ENCODE measurements around the gene SLC6A20.

Gene SLC6A20

GRCh38 chr3:45776611-45777010, 19.7 kb downstream of the SLC6A20 start:
- H3K9me3 ChIP-seq (ENCODE audit: control insufficient read depth, low read length): no peaks in the 10 kb centered on the region

DNA sequence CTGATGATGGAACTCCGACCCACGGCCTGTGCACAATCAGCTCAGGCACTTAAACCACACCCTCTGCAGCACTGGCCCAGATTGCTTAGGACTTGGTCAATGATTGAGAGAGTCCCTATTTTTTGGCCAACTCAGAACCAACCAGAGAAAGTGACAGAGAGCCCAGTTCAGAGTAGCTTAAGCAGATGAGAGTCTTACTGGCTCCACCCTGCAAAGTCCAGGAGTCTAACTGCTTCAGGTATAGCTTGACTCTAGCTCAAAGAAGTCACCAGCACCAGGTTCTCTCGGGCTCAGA, 20.1 kb downstream of the SLC6A20 start:
- H3K4me3 ChIP-seq (ENCODE audit: insufficient read depth in 1 of 2, low read depth in 1 of 2, low read length in 2 of 2): no peak overlapping the region
- no peak overlapping the region for H3K27ac ChIP-seq (ENCODE audit: low read length, poor library complexity, severe bottlenecking)
- no peak overlapping the region for H4K91ac ChIP-seq (ENCODE audit: low read length)
- WGBS: 69% methylated on average over 3 of the region's 3 CpGs
- no peaks in the 10 kb centered on the region for H3K36me3 ChIP-seq (ENCODE audit: control insufficient read depth in 1 of 2, insufficient read depth in 2 of 2, low read depth in 1 of 2, low read length in 2 of 2)
- peaks cover 67 to 79% of the 10 kb centered on the region in 2 experiments for H3K27me3 ChIP-seq (ENCODE audit: control insufficient read depth in 1 of 2, insufficient read depth in 1 of 2, low read length in 2 of 2)
- H3K14ac ChIP-seq (ENCODE audit: low read length in 2 of 2): no peak overlapping the region
- H3K4me1 ChIP-seq (ENCODE audit: control insufficient read depth, insufficient read depth, low read depth, low read length): peaks cover under 1% of the 10 kb centered on the region
- no peak overlapping the region for H4K8ac ChIP-seq (ENCODE audit: low read length)
- no peak overlapping the region for H2BK15ac ChIP-seq (ENCODE audit: low read depth, poor library complexity, severe bottlenecking)
- no peak for DNase-seq
- no peak overlapping the region for H3K18ac ChIP-seq (ENCODE audit: low read depth in 1 of 2, low read length in 2 of 2)
- no peaks in the 10 kb centered on the region for H3K79me1 ChIP-seq (replicated peaks; ENCODE audit: low read length, poor library complexity, severe bottlenecking)
- no peak overlapping the region for H2BK120ac ChIP-seq (ENCODE audit: low read depth, low read length)
- H3K4ac ChIP-seq (ENCODE audit: low read depth in 1 of 2, low read length in 2 of 2): no peak overlapping the region
- H3K9ac ChIP-seq (ENCODE audit: low read length): no peak overlapping the region
- H3K4me2 ChIP-seq (ENCODE audit: low read length, poor library complexity, severe bottlenecking): no peak overlapping the region
- no peak overlapping the region for H2AK5ac ChIP-seq (ENCODE audit: low read length, severe bottlenecking)
- no peak overlapping the region for H3K23ac ChIP-seq (ENCODE audit: low read length in 2 of 2)
- H2BK12ac ChIP-seq (ENCODE audit: low read length in 2 of 2): no peak overlapping the region
- H2AFZ ChIP-seq (ENCODE audit: low read depth, low read length): no peak overlapping the region
- H3K9me3 ChIP-seq (ENCODE audit: control insufficient read depth, low read length): no peaks in the 10 kb centered on the region
- H2BK5ac ChIP-seq (ENCODE audit: low read depth, low read length, poor library complexity, severe bottlenecking): no peak overlapping the region

More at GRCh38 chr3:45776611-45777010, 19.7 kb downstream of the SLC6A20 start:
- Histone ChIP-seq H2AK5ac (ENCODE audit: low read length, severe bottlenecking) (no peak overlapping the region), H3K4me1 (ENCODE audit: control insufficient read depth, insufficient read depth, low read depth, low read length) (peaks cover 2% of the 10 kb centered on the region), H2BK120ac (ENCODE audit: low read depth, low read length) (no peak overlapping the region), H3K4me2 (ENCODE audit: low read length, poor library complexity, severe bottlenecking) (no peak overlapping the region), H4K91ac (ENCODE audit: low read length) (no peak overlapping the region), H3K27ac (ENCODE audit: low read length, poor library complexity, severe bottlenecking) (no peak overlapping the region), H3K36me3 (ENCODE audit: control insufficient read depth in 1 of 2, insufficient read depth in 2 of 2, low read depth in 1 of 2, low read length in 2 of 2) (no peaks in the 10 kb centered on the region), H2BK15ac (ENCODE audit: low read depth, poor library complexity, severe bottlenecking) (no peak overlapping the region), H3K14ac (ENCODE audit: low read length in 2 of 2) (no peak overlapping the region), H4K8ac (ENCODE audit: low read length) (no peak overlapping the region), H3K18ac (ENCODE audit: low read depth in 1 of 2, low read length in 2 of 2) (no peak overlapping the region), H2BK12ac (ENCODE audit: low read length in 2 of 2) (no peak overlapping the region), H3K9ac (ENCODE audit: low read length) (no peak overlapping the region), H3K27me3 (ENCODE audit: control insufficient read depth in 1 of 2, insufficient read depth in 1 of 2, low read length in 2 of 2) (peaks cover 68 to 79% of the 10 kb centered on the region in 2 experiments), H3K23ac (ENCODE audit: low read length in 2 of 2) (no peak overlapping the region), H3K79me1 (replicated peaks; ENCODE audit: low read length, poor library complexity, severe bottlenecking) (no peaks in the 10 kb centered on the region), H2BK5ac (ENCODE audit: low read depth, low read length, poor library complexity, severe bottlenecking) (no peak overlapping the region), H2AFZ (ENCODE audit: low read depth, low read length) (no peak overlapping the region), H3K4me3 (ENCODE audit: insufficient read depth in 1 of 2, low read depth in 1 of 2, low read length in 2 of 2) (no peak overlapping the region), H3K4ac (ENCODE audit: low read depth in 1 of 2, low read length in 2 of 2) (no peak overlapping the region)
- WGBS: 90% methylated on average over 8 of the region's 8 CpGs
- DNase-seq: no peak

- Histone ChIP-seq H3K9me3 (ENCODE audit: control insufficient read depth, low read length) (no peaks in the 10 kb centered on the region), H3K4ac (ENCODE audit: low read depth in 1 of 2, low read length in 2 of 2) (no peak overlapping the region), H2BK120ac (ENCODE audit: low read depth, low read length) (no peak overlapping the region), H3K27me3 (ENCODE audit: control insufficient read depth in 1 of 2, insufficient read depth in 1 of 2, low read length in 2 of 2) (peaks cover 71 to 81% of the 10 kb centered on the region in 2 experiments), H2BK5ac (ENCODE audit: low read depth, low read length, poor library complexity, severe bottlenecking) (no peak overlapping the region), H3K4me2 (ENCODE audit: low read length, poor library complexity, severe bottlenecking) (no peak overlapping the region), H3K4me3 (ENCODE audit: insufficient read depth in 1 of 2, low read depth in 1 of 2, low read length in 2 of 2) (no peak overlapping the region), H3K36me3 (ENCODE audit: control insufficient read depth in 1 of 2, insufficient read depth in 2 of 2, low read depth in 1 of 2, low read length in 2 of 2) (no peaks in the 10 kb centered on the region), H2BK15ac (ENCODE audit: low read depth, poor library complexity, severe bottlenecking) (no peak overlapping the region), H4K91ac (ENCODE audit: low read length) (no peak overlapping the region), H3K79me1 (replicated peaks; ENCODE audit: low read length, poor library complexity, severe bottlenecking) (no peaks in the 10 kb centered on the region), H3K23ac (ENCODE audit: low read length in 2 of 2) (no peak overlapping the region), H3K27ac (ENCODE audit: low read length, poor library complexity, severe bottlenecking) (no peak overlapping the region), H2BK12ac (ENCODE audit: low read length in 2 of 2) (no peak overlapping the region), H3K4me1 (ENCODE audit: control insufficient read depth, insufficient read depth, low read depth, low read length) (no peaks in the 10 kb centered on the region), H3K9ac (ENCODE audit: low read length) (no peak overlapping the region), H3K18ac (ENCODE audit: low read depth in 1 of 2, low read length in 2 of 2) (no peak overlapping the region), H3K14ac (ENCODE audit: low read length in 2 of 2) (no peak overlapping the region), H2AFZ (ENCODE audit: low read depth, low read length) (no peak overlapping the region), H2AK5ac (ENCODE audit: low read length, severe bottlenecking) (no peak overlapping the region), H4K8ac (ENCODE audit: low read length) (no peak overlapping the region)
- WGBS: 84% methylated on average over 16 of the region's 17 CpGs
- DNase-seq: no peak
Observed at GRCh38 chr3:45775571-45776300, 20.6 kb downstream of the SLC6A20 start.

- Histone ChIP-seq H2BK12ac (ENCODE audit: low read length in 2 of 2) (no peak overlapping the region), H3K27ac (ENCODE audit: low read length, poor library complexity, severe bottlenecking) (no peak overlapping the region), H3K4me1 (ENCODE audit: control insufficient read depth, insufficient read depth, low read depth, low read length) (no peaks in the 10 kb centered on the region), H3K4ac (ENCODE audit: low read depth in 1 of 2, low read length in 2 of 2) (no peak overlapping the region), H2BK5ac (ENCODE audit: low read depth, low read length, poor library complexity, severe bottlenecking) (no peak overlapping the region), H3K23ac (ENCODE audit: low read length in 2 of 2) (no peak overlapping the region), H3K9ac (ENCODE audit: low read length) (no peak overlapping the region), H3K14ac (ENCODE audit: low read length in 2 of 2) (no peak overlapping the region), H4K8ac (ENCODE audit: low read length) (no peak overlapping the region), H3K27me3 (ENCODE audit: control insufficient read depth in 1 of 2, insufficient read depth in 1 of 2, low read length in 2 of 2) (peaks cover 80 to 88% of the 10 kb centered on the region in 2 experiments), H2AFZ (ENCODE audit: low read depth, low read length) (no peak overlapping the region), H3K9me3 (ENCODE audit: control insufficient read depth, low read length) (no peaks in the 10 kb centered on the region), H3K4me3 (ENCODE audit: insufficient read depth in 1 of 2, low read depth in 1 of 2, low read length in 2 of 2) (no peak overlapping the region), H2AK5ac (ENCODE audit: low read length, severe bottlenecking) (no peak overlapping the region), H3K36me3 (ENCODE audit: control insufficient read depth in 1 of 2, insufficient read depth in 2 of 2, low read depth in 1 of 2, low read length in 2 of 2) (no peaks in the 10 kb centered on the region), H2BK15ac (ENCODE audit: low read depth, poor library complexity, severe bottlenecking) (no peak overlapping the region), H4K91ac (ENCODE audit: low read length) (no peak overlapping the region), H3K4me2 (ENCODE audit: low read length, poor library complexity, severe bottlenecking) (no peak overlapping the region), H3K79me1 (replicated peaks; ENCODE audit: low read length, poor library complexity, severe bottlenecking) (no peaks in the 10 kb centered on the region), H2BK120ac (ENCODE audit: low read depth, low read length) (no peak overlapping the region), H3K18ac (ENCODE audit: low read depth in 1 of 2, low read length in 2 of 2) (no peak overlapping the region)
- 72% methylated on average over 7 of the region's 8 CpGs for WGBS
- DNase-seq: no peak
Observed at GRCh38 chr3:45774581-45775521, 21.5 kb downstream of the SLC6A20 start.

All from mesenchymal stem cell (in vitro differentiated cells and primary cell).